PC-3 (cell line): Measurements from ENCODE around the gene SLC46A2. TPM values are rescaled to one million over a fixed set of nuclear protein-coding genes. Genes with fewer than 3 reads are reported as not detected.

ENCODE experiments used
- ATAC-seq: fragments of 200-7000 bp; cut with Tn5 transposase; 2 replicates; pipeline ENCODE4 v1.9.1; 2020; ENCODE audit warnings: mild to moderate bottlenecking, moderate library complexity
- BruUV-seq: library from RNA; stranded (reverse); fragments of 400-500 nt; replicated peaks from 2 replicates; lab custom pipeline; 2021; lab: Mats Ljungman, UMichigan
- CTCF ChIA-PET: fragments of 300-600 bp; sonication (Branson Sonifier 250); formaldehyde crosslinking; loops from one replicate; lab custom pipeline; 2022; ENCODE audit warnings: antibody characterized with exemption; lab: Charles Lee
- POLR2A ChIA-PET: fragments of 300-600 bp; sonication (Branson Sonifier 250); formaldehyde crosslinking; loops from one replicate; lab custom pipeline; 2022; ENCODE audit warnings: antibody characterized with exemption; ENCODE audit not compliant: unreplicated experiment; lab: Charles Lee
- DNase-seq: peaks from one replicate; pipeline ENCODE4 v3.0.0-alpha.2; 2015
- H2AFZ ChIP-seq: fragments of 300-600 bp; sonication (generic); 2 replicates; pipeline ENCODE4 v1.6.0; 2016; ENCODE audit warnings: antibody characterized with exemption, low read length
- H3F3A ChIP-seq: fragments of 300-600 bp; sonication (generic); one replicate; pipeline ENCODE4 v1.6.0; 2017; ENCODE audit warnings: antibody characterized with exemption, low read length, control low read depth, mild to moderate bottlenecking; ENCODE audit not compliant: unreplicated experiment
- H3K27ac ChIP-seq: fragments of 300-600 bp; sonication (generic); 2 replicates; pipeline ENCODE4 v1.5.1; 2016; ENCODE audit warnings: mild to moderate bottlenecking, low read length
- H3K27me3 ChIP-seq: fragments of 300-600 bp; sonication (generic); 2 replicates; pipeline ENCODE4 v1.6.1; 2016; ENCODE audit warnings: low read length, mixed read lengths
- H3K36me3 ChIP-seq: fragments of 300-600 bp; sonication (generic); 2 replicates; pipeline ENCODE4 v1.6.1; 2016; ENCODE audit warnings: low read depth, mixed run types, low read length, mixed read lengths
- H3K4me1 ChIP-seq: fragments of 300-600 bp; sonication (generic); 2 replicates; pipeline ENCODE4 v1.5.1; 2016; ENCODE audit warnings: low read length; ENCODE audit not compliant: insufficient read depth
- H3K4me2 ChIP-seq: fragments of 300-600 bp; sonication (generic); 2 replicates; pipeline ENCODE4 v1.6.0; 2016; ENCODE audit warnings: low read length
- H3K4me3 ChIP-seq: fragments of 300-600 bp; sonication (generic); 2 replicates; pipeline ENCODE4 v1.5.1; 2016; ENCODE audit warnings: mild to moderate bottlenecking, low read length, mixed read lengths
- H3K79me2 ChIP-seq: fragments of 300-600 bp; sonication (generic); 2 replicates; pipeline ENCODE4 v1.6.1; 2017; ENCODE audit warnings: low read length, mixed read lengths
- H3K9ac ChIP-seq: fragments of 300-600 bp; sonication (generic); 2 replicates; pipeline ENCODE4 v1.6.0; 2016; ENCODE audit warnings: mild to moderate bottlenecking, low read length
- H3K9me2 ChIP-seq: fragments of 300-600 bp; sonication (generic); replicated peaks from 2 replicates; pipeline ENCODE4 v1.6.1; 2016; ENCODE audit warnings: mixed run types, low read length, mixed read lengths
- H3K9me3 ChIP-seq: fragments of 300-600 bp; sonication (generic); 2 replicates; pipeline ENCODE4 v1.6.1; 2016; ENCODE audit warnings: low read length, mixed read lengths
- H4K20me1 ChIP-seq: fragments of 300-600 bp; sonication (generic); 2 replicates; pipeline ENCODE4 v1.6.1; 2016; ENCODE audit warnings: low read length, mixed read lengths
- EZH2 ChIP-seq: fragments of 300-600 bp; sonication (generic); IDR thresholded peaks from one replicate; pipeline ENCODE4 v1.6.1; 2017; ENCODE audit warnings: antibody characterized with exemption, mild to moderate bottlenecking, low read length; ENCODE audit not compliant: unreplicated experiment
- EZH2phosphoT487 ChIP-seq: fragments of 300-600 bp; sonication (generic); IDR thresholded peaks from 2 replicates; pipeline ENCODE4 v1.6.1; 2018; ENCODE audit warnings: mild to moderate bottlenecking, antibody characterized with exemption, low read length, borderline replicate concordance
- intact Hi-C: fragments of 100-400 bp; cut with micrococcal nuclease; formaldehyde crosslinking; loops from 2 replicates; pipeline ENCODE4 v1.9.0; 2023
- total RNA-seq: library from RNA; depleted of rRNA; stranded (reverse); fragments of >200 nt; gene quantifications from 2 replicates; pipeline ENCODE4 v1.2.3, GENCODE V29; 2014
- TF ChIP-seq, protein P1 (sequence below): fragments of 300-600 bp; sonication (generic); conservative IDR thresholded peaks from 2 replicates; pipeline ENCODE4 v1.5.1; 2017; ENCODE audit warnings: antibody characterized with exemption, low read depth, mild to moderate bottlenecking, low read length

Gene SLC46A2
- total RNA-seq, 1 experiment from 2014 or later: not detected

DNA sequence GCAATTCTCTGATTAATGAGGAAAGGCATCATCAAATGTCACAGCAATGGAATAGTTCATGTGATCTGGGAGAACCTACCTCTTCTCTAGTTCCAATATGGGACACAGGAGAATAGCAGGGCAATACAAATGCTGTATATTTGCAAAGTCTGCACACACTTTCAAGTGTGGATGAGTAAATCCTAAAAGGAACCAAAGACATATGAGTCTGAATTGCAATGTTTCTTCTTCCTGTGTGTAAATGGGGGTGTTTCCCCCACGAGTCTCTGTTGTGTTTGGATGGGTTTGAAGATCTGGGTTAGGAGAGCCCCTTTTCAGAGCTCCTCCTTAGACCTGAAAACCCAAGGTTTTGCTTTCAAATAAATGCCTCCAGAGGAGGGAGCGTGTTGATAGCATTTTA, 26.9 kb downstream of the SLC46A2 start:
- ChIA-PET CTCF (no interaction called here), POLR2A (no interaction called here)
- H2AFZ ChIP-seq: no peak overlapping the region
- no peaks in the 10 kb centered on the region for H3K36me3 ChIP-seq
- H3F3A ChIP-seq: peaks cover 8% of the 10 kb centered on the region
- no peak for TF ChIP-seq EZH2
- TF ChIP-seq, protein P1, sequence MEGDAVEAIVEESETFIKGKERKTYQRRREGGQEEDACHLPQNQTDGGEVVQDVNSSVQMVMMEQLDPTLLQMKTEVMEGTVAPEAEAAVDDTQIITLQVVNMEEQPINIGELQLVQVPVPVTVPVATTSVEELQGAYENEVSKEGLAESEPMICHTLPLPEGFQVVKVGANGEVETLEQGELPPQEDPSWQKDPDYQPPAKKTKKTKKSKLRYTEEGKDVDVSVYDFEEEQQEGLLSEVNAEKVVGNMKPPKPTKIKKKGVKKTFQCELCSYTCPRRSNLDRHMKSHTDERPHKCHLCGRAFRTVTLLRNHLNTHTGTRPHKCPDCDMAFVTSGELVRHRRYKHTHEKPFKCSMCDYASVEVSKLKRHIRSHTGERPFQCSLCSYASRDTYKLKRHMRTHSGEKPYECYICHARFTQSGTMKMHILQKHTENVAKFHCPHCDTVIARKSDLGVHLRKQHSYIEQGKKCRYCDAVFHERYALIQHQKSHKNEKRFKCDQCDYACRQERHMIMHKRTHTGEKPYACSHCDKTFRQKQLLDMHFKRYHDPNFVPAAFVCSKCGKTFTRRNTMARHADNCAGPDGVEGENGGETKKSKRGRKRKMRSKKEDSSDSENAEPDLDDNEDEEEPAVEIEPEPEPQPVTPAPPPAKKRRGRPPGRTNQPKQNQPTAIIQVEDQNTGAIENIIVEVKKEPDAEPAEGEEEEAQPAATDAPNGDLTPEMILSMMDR: no peak
- no peak for TF ChIP-seq EZH2phosphoT487
- intact Hi-C loops: no loop called here
- no peaks in the 10 kb centered on the region for H4K20me1 ChIP-seq
- DNase-seq: no peak
- H3K9me3 ChIP-seq: no peaks in the 10 kb centered on the region
- H3K4me3 ChIP-seq: no peak overlapping the region
- no peak for ATAC-seq
- H3K9me2 ChIP-seq: no peaks in the 10 kb centered on the region
- H3K79me2 ChIP-seq: no peaks in the 10 kb centered on the region
- no peaks in the 10 kb centered on the region for H3K27me3 ChIP-seq
- H3K4me2 ChIP-seq: no peak overlapping the region
- peaks cover 15% of the 10 kb centered on the region for H3K4me1 ChIP-seq
- H3K9ac ChIP-seq: no peak overlapping the region
- no peak overlapping the region for H3K27ac ChIP-seq
- no TSS peak for BruUV-seq

DNA sequence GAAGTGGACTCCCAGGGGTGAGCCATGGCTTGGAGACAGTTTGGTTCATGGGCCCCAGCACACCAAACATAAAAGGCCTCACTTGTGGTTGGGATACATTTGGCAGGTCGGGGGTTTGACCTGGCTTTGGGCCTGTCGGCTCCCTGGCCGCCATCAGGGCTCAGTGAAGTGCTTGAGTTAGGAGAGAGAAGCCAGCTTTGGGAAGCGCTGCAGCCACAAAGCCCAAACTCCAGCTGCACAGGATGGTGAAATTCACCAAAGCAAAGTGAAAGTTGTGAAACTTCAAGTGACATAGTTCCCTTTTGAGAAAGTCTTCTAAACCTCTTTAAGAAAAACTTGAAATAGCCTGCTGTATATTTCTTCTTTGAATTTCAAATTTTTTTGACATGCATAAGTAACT, 27.5 kb downstream of the SLC46A2 start:
- Histone ChIP-seq H3K27ac (no peak overlapping the region), H3K9me3 (no peaks in the 10 kb centered on the region), H3K4me3 (no peak overlapping the region), H3K4me1 (peaks cover 12% of the 10 kb centered on the region), H3K9me2 (no peaks in the 10 kb centered on the region), H3K4me2 (no peak overlapping the region), H3F3A (peaks cover 5% of the 10 kb centered on the region), H3K36me3 (no peaks in the 10 kb centered on the region), H2AFZ (no peak overlapping the region), H4K20me1 (no peaks in the 10 kb centered on the region), H3K79me2 (no peaks in the 10 kb centered on the region), H3K27me3 (no peaks in the 10 kb centered on the region), H3K9ac (no peak overlapping the region)
- POLR2A ChIA-PET: no interaction called here
- no peak for DNase-seq
- no peak for TF ChIP-seq EZH2
- TF ChIP-seq, protein P1: no peak
- no peak for TF ChIP-seq EZH2phosphoT487
- intact Hi-C loops: no loop called here
- ATAC-seq: no peak
- no TSS peak for BruUV-seq
- CTCF ChIA-PET: no interaction called here

DNA sequence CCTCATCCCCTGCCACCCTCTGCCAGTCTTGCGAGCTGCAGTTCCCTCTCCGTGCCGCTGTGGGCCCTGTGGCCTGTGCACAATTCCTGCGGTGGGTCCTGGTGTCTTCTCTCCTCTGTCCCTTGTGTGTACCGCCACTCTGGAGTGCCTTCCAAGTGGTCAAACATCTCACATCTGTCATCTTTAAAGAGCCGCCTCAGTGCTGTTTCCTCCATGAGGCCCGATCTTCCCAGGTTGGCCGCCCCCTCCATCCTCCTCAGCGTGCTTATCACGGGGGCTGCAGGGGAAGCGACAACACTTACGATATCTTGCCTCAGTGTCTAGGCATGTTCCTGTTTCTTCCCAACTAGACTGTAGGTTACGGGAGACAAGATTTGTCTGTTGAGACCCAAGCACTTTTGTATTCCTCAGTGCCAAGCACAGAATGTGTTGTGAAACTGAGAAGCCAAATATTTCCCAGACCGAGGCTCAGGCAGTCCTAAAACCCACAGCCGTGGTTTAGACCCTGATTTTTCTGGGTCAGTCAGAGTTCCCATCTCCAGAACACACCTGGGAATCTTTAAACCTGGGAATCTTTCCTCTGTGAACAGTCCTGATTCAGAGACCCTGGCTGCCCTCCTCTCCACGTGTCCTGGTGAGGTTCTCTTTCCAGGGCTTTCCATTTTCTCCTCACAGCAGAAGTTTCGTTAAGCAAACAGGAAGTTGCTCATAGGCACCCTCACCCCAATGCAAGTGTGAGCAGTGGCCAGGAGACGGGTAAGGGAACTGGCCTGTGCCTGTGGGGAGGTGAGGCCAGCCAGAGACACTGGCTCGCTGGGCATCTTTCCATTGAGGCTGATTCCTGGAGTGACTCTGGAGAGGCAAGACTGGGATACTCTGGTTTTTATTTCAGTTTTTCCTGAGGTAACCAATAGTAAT, 28.8 kb downstream of the SLC46A2 start:
- no peaks in the 10 kb centered on the region for H3K27me3 ChIP-seq
- intact Hi-C loops: no loop called here
- H3K9me2 ChIP-seq: no peaks in the 10 kb centered on the region
- no peaks in the 10 kb centered on the region for H3K79me2 ChIP-seq
- no peaks in the 10 kb centered on the region for H3F3A ChIP-seq
- no peak overlapping the region for H3K4me2 ChIP-seq
- DNase-seq: no peak
- no peak overlapping the region for H3K9ac ChIP-seq
- ATAC-seq: no peak
- H3K4me3 ChIP-seq: no peak overlapping the region
- H3K36me3 ChIP-seq: no peaks in the 10 kb centered on the region
- TF ChIP-seq EZH2phosphoT487: no peak
- TF ChIP-seq, protein P1: no peak
- no peak for TF ChIP-seq EZH2
- H3K4me1 ChIP-seq: peaks cover 3% of the 10 kb centered on the region; the same call in 1 of the 2 replicates
- no peaks in the 10 kb centered on the region for H4K20me1 ChIP-seq
- no TSS peak for BruUV-seq
- H3K27ac ChIP-seq: no peak overlapping the region
- ChIA-PET CTCF (no interaction called here), POLR2A (no interaction called here)
- H3K9me3 ChIP-seq: no peaks in the 10 kb centered on the region
- no peak overlapping the region for H2AFZ ChIP-seq
